Superior temporal gyrus (tissue), 1 donor: ENCODE measurements around the gene KLHL11.
A peak's percentile ranks its signal among the peaks of the same experiment; 100 is the strongest.

Experiments used
- DNase-seq: peaks from one replicate; pipeline ENCODE4 v3.0.0-alpha.2; 2016; ENCODE audit errors: extremely low spot score

The KLHL11 gene, protein sequence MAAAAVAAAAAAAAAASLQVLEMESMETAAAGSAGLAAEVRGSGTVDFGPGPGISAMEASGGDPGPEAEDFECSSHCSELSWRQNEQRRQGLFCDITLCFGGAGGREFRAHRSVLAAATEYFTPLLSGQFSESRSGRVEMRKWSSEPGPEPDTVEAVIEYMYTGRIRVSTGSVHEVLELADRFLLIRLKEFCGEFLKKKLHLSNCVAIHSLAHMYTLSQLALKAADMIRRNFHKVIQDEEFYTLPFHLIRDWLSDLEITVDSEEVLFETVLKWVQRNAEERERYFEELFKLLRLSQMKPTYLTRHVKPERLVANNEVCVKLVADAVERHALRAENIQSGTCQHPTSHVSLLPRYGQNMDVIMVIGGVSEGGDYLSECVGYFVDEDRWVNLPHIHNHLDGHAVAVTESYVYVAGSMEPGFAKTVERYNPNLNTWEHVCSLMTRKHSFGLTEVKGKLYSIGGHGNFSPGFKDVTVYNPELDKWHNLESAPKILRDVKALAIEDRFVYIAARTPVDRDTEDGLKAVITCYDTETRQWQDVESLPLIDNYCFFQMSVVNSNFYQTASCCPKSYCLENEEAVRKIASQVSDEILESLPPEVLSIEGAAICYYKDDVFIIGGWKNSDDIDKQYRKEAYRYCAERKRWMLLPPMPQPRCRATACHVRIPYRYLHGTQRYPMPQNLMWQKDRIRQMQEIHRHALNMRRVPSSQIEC

DNA sequence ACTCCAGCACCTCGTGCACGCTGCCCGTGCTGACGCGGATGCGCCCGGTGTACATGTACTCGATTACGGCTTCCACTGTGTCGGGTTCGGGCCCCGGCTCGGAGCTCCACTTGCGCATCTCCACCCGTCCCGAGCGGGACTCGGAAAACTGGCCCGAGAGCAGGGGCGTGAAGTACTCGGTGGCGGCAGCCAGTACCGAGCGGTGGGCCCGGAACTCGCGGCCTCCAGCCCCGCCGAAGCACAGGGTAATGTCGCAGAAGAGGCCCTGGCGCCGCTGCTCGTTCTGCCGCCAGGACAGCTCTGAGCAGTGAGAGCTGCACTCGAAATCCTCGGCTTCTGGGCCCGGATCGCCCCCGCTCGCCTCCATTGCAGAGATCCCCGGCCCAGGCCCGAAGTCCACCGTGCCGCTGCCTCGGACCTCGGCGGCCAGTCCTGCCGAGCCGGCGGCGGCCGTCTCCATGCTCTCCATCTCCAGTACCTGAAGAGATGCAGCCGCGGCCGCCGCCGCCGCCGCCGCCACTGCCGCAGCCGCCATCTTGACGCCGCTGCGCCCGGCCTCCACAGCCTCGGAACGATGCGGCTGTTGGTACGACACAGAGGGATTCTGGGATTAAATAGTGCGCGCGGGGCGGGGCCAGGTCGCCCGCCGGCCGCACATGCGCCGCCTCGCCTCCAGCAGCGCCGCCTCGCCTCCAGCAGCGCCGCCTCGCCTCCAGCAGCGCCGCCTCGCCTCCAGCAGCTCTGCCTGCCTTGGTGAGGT lies at the start of gene KLHL11:
TSS of gene KLHL11 (minus strand) at position 588 of the 760 bp plus-strand sequence. CDS start at position 535, 53 bp downstream.
- DNase-seq, result peak; percentile 92

- DNase-seq, result no peak
These were observed 49.8 kb upstream of the KLHL11 start for GRCh38 chr17:41915020-41915419.

GRCh38 chr17:41914358-41914766 lies 49.1 kb upstream of the KLHL11 start:
- DNase-seq, result no peak

- no peak for DNase-seq
These were observed 48.6 kb upstream of the KLHL11 start for GRCh38 chr17:41913798-41914197.

DNA sequence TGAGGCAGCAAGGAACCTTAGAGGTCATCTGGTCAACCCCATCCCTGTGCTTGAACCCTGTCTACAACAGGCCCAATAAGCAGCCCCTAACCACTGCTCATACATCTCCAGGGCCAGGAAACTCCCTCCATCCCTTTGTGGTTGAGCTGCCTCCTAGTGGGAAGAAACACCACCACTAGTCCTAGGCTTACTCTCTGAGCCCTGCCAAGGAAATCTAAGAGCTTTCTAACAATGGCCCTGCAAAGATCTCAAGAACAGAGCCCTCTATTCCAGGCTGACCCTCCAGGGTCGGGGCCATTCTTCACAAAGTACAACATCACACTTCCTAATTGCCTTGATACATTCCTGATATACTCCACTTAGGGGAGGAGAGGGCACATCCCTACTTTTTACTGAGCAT lies 47.7 kb upstream of the KLHL11 start:
- no peak for DNase-seq

- DNase-seq, result no peak
These were observed 45.6 kb upstream of the KLHL11 start for GRCh38 chr17:41910701-41911391.

- DNase-seq, result no peak
These were observed 43.9 kb upstream of the KLHL11 start for GRCh38 chr17:41909088-41909487.

- DNase-seq, result no peak
These were observed 42.7 kb upstream of the KLHL11 start for GRCh38 chr17:41907633-41908539.

DNA sequence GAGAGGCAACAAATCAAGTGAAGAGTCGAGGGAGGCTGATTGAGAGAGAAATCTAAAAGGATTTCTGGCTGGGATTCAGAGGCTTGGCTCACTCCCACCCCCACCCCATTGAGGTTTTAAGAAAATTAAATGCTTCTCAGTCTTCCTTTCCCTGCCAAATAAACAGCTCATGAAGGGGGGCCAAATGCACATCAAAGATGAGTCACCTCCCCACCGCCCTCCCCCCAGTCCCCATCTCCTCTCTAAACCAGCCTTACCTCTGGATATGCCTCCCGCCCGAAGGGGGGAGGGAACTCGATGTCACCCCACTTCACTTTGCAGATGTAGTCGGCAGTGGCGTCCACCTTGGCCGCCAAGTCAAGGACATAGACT lies 41.9 kb upstream of the KLHL11 start:
- no peak for DNase-seq

- no peak for DNase-seq
These were observed 41.4 kb upstream of the KLHL11 start for GRCh38 chr17:41906465-41907184.

GRCh38 chr17:41905172-41905571 lies 39.9 kb upstream of the KLHL11 start:
- DNase-seq, result no peak

DNA sequence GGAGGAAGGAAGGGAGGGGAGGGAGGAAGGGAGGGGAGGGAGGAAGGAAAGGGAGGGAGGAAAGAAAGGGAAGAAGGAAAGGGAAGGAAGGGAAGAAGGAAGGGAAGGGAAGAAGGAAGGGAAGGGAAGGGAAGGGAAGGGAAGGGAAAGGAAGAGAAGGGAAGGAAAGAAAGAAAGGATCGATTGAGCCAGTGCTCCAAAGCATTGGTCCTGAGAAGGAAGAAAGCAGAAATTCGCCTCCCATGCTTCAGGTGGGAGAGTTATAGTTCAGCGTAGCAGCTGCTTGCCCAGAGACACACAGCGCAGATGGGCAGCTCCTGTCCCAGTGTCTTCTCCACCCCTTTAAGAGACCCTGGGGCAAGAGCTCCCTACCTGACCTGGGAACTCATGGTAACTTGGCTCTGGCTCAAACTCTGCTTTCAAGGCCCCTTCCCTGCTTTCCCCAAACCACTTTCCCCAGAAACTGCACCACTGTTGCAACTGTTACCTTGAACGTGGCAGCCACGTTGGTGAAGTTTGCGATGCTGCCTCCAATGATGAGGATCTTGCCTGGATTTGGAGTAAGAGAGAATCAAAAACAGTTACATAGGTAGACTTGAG lies 39.1 kb upstream of the KLHL11 start:
- DNase-seq, result no peak

DNA sequence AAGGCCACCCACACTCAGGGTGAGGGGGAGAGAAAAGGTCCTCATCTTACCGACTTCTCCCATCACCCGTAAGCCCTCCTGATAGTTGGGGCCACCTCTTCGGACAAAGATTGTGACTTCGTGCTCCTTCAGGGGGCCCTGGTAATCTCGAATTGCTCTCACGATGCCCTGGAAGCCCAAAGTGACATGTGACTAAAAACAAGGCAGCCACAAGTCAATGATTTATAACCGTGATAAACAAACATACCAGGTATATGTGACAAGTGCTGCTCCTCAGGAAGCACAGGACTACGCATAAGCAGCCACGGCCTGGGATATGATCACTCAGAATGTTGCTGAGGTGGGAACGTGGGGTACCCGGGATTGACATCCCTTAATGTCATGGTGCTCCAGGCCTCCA lies 36.4 kb upstream of the KLHL11 start:
- no peak for DNase-seq

- no peak for DNase-seq
These were observed 31.5 kb upstream of the KLHL11 start for GRCh38 chr17:41896726-41897125.

DNA sequence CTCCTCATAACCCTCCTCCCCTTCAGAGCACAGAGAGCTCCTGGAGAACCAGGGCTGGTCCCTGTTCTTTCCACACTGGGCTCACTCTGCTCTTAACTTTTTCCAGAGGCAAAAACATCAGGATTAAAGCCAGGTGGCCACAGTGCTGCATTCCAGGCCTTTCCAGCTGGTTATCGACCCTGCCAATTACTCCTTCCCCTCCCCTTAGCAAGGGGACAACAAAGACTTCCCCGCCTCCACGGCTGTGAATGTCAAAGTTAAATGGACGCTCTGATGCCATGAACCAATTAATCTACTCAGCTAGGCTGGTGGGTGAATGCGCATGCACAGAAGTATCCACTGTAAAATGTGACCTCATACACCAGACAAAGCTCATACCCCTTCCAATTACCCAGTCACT lies 30.4 kb upstream of the KLHL11 start:
- DNase-seq, result no peak

GRCh38 chr17:41894791-41895331 lies 29.6 kb upstream of the KLHL11 start:
- no peak for DNase-seq

GRCh38 chr17:41893384-41893783 lies 28.2 kb upstream of the KLHL11 start:
- no peak for DNase-seq

- DNase-seq, result no peak
These were observed 26.8 kb upstream of the KLHL11 start for GRCh38 chr17:41892021-41892376.
